GM19023 (cell line): Measurements from ENCODE around the gene CTCFL.

Experiments
- ATAC-seq: cut with Tn5 transposase; IDR thresholded peaks from one replicate; pipeline ENCODE4 v1.9.1; 2021; ENCODE audit warnings: mild to moderate bottlenecking, moderate library complexity; ENCODE audit not compliant: unreplicated experiment

Gene CTCFL

DNA sequence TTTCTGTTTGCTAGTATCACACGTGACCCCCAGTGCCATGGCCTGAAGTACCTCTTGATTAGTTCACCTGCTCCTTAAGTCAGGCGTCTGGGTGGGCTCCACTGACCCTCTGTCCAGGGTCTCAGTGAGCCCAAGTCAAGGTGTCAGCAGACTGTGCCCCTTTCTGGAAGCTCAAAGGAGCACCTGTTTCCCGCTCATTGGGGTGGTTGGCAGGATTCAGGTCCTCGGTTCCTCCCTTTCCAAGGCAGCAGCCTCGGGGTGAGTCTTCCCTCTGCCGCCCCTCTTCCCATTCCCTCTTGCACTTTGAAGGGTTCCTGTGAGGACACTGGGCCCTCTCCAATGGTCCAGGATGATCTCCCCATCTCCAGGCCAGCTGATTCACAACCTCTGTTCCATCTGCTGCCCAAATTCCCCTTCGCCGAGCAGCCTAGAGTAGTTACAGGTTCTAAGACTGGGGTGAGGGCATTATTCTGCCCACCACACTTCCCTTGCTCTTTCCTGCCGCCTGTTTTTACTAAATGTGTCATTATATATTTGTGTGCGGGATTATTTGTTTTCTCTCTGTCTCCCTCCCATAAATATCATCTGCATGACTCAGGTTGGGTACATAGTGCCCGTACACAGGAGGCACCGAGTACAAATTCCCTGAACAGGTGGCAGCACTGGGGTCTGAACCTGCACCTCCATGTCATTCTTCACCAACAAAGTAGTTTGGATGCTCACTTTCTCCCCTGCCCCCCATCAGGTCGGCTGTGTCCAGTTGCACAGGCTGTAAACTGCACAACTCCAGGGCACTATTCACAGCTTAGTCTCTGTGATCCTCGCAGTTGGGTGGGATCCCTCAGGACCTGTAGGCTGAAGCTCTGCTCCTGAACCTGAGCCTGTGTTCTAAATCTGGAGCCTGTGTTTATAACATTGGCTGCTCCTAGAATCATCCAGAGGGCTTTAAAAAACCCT lies 75.3 kb downstream of the CTCFL start:
- no peak for ATAC-seq

DNA sequence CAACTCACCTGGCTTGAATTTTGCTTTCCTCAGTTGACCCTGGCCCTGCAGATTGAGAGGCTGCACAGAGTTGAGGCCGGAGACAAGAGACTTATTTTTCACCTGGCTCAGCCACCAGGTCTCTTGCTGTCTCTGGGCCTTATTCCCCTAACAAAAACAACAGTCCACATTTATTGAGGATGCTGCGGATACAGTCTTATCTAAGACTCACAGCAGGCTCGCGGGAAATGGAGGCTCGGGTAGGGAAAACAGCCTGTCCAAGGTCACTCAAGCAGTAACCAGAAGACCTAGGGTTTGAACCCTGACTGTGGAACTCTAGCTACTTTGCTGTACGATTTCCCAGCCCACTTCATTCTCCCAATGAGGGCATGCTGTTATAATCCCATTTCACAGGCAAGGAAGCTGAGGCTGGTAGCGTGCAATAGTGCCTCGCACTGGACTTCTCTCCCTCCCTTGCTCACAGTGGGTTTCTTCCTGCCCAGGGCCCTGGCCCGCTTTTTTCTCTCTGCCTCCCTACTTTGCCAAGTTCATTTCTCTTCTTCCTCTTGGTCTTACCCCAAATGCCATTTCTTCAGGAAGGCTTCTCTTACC lies 76.1 kb downstream of the CTCFL start:
- ATAC-seq, result no peak
